GM12872 (cell line): ENCODE measurements around the gene CCDC18.

Experiments used
- TF ChIP-seq, protein P1 (sequence below): IDR thresholded peaks from 3 replicates; pipeline ENCODE4 v1.5.1; 2011; ENCODE audit warnings: low read depth, mild to moderate bottlenecking, low read length, moderate library complexity; ENCODE audit not compliant: insufficient read depth

CCDC18 gene

DNA sequence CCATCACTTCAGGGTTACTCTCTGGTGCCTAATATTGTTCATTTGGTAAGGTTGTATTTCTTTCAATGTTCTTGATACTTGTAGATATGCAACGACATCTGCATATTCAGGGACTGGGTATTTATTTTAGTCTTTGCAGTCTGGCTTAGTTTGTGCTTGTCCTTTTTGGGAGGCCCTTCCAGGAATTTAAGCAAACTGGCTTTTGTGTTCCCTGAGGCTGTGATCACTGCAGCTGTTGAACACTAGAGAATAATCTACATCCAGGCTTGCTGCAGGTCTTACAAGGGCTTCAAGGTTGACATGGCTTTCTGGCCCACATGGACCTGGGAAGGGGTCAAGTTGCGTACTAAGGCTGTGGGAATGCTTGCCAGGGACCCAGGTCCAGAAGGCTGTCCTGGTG lies 72.1 kb downstream of the CCDC18 start:
- TF ChIP-seq, protein P1, sequence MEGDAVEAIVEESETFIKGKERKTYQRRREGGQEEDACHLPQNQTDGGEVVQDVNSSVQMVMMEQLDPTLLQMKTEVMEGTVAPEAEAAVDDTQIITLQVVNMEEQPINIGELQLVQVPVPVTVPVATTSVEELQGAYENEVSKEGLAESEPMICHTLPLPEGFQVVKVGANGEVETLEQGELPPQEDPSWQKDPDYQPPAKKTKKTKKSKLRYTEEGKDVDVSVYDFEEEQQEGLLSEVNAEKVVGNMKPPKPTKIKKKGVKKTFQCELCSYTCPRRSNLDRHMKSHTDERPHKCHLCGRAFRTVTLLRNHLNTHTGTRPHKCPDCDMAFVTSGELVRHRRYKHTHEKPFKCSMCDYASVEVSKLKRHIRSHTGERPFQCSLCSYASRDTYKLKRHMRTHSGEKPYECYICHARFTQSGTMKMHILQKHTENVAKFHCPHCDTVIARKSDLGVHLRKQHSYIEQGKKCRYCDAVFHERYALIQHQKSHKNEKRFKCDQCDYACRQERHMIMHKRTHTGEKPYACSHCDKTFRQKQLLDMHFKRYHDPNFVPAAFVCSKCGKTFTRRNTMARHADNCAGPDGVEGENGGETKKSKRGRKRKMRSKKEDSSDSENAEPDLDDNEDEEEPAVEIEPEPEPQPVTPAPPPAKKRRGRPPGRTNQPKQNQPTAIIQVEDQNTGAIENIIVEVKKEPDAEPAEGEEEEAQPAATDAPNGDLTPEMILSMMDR: no peak

DNA sequence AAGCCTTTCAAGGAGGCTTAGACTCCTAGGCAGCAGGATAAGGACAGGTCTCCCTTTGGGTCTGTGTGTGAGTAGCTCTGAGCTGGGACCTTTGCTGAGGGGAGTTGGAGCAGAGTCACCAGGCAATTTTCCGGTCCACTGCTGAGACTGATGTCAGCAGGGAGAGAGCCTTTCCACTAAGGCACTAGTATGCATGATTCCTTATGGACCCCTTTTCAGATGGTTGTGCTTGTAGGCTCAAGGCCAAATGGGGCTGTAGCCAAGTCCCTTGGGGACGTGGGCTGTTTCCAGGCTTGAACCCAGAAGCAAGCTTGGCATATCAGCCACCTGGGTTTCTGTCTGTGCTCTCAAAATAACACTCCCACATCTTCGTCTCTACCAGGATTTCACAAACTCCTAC lies 73.0 kb downstream of the CCDC18 start:
- TF ChIP-seq, protein P1: no peak

DNA sequence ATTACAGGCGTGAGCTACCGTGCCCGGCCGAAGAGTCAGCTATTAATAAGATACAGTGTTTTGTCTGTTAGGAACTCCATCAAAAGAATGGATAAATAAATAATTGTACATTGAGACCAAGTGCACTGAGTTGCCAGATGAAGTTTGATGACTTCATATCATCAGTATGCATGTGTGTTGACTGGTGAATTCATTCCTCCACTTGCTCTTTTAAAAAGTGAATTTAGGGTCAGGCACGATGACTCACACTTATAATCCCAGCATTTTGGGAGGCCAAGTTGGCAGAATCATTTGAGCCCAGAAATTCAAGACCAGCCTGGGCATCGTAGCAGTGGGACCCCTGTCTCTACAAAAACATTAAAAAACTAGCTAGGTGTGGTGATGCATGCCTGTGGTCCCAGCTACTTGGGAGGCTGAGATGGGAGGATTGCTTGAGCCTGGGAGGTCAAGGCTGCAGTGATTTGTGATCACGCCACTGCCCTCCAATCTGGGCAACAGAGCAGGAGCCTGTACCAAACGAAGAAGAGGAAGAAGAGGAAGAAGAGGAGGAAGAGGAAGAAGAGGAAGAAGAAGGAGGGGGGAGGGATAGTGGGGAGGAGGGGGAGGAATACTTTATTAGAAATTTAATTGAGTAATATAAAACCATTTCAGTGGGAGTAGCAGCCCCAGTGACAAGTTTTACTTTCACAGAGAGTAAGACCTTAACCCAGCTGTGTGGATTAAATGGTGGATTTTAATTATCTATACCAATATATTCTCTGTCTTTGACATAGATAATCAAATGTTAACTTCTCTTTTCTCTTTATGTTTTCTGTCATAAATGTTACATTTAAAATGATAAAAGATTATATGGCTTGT lies 74.9 kb downstream of the CCDC18 start:
- TF ChIP-seq, protein P1: no peak

DNA sequence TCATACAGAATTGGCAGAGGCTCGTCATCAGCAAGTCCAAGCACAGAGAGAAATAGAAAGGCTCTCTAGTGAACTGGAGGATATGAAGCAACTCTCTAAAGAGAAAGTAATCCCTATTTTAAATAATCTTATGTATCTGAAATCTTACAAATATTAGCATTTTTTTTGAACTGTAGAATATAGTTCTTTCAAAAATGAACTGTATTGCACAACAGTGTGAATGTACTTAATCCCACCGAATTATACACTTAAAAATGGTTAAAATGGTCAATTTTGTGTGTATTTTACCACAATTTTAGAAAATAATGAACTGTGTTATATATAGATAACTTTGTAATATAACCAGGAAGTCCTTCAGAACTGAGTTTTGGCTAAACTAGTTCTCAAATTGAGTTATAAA lies 75.9 kb downstream of the CCDC18 start:
- TF ChIP-seq, protein P1: no peak

DNA sequence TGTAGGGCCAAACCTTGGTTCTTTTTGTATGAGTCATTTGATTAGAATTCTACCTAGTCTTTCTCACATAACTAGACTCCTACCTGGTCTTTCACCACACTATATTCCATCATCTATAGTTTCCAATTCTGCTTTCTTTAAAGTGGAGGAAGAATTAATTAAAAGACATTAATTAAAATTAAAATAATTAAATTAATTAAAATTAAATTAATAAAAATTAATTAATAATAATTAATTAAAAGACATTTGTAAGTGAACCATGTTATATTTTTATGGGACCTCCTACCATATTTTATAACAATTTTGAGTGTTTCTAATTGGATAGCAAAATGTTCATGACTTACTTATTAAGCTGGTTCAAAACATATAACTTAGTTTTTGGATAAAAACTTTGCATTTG lies 77.4 kb downstream of the CCDC18 start:
- TF ChIP-seq, protein P1: no peak

DNA sequence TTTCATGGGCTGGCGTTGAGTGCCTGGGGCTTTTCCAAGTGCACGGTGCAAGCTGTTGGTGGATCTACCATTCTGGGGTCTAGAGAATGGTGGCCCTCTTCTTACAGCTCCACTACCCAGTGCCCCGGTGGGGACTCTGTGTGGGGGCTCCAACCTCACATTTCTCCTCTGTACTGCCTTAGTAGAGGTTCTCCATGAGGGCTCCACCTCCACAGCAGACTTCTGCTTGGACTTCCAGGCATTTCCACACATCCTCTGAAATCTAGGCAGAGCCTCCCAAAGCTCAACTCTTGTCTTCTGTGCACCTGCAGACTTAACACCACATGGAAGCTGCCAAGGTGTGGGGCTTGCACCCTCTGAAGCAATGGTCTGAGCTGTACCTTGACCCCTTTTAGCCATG lies 82.1 kb downstream of the CCDC18 start:
- TF ChIP-seq, protein P1: no peak

DNA sequence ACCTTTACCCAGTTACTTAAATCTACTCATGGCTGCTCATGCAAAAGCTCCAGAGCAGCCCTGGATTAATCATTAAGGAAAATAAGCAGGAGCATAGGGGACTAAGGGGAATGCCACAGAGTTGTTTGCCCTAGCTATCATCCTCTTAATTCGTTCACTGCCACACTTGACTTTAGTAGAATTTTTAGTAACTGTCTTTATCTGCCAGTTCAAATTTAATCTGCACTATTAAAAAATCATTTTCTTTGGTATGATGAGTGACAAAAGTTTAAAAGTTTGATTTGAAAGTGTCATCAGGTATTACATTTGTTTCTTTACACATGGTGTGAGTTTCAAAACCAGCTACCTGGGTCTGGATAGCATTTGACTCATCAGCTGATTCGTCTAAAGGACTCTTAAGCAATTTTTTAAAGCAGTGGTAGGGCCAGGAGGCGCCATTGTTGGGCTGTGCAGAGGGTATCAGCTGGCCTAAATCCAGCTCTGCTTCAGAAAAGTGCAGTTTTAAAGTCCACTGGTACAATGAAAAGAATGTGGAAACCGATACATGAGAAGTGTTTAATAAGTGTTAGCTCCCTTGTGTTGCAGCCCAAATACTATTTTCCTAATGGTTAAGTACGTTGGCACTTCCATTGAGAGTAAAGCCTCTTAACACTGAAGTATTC lies 95.2 kb downstream of the CCDC18 start:
- TF ChIP-seq, protein P1: no peak
